GM23338 (cell line): ENCODE results near the gene OR8J3. TPM values are rescaled to one million over a fixed set of nuclear protein-coding genes. Genes with fewer than 3 reads are reported as not detected.

Source experiments
- ATAC-seq: fragments of 200-7000 bp; cut with Tn5 transposase; 3 replicates; pipeline ENCODE4 v1.9.1; 2020
- DNase-seq: peaks from one replicate; pipeline ENCODE4 v3.0.0-alpha.2; 2015; ENCODE audit warnings: low spot score
- H2AFZ ChIP-seq: fragments of 200-600 bp; sonication (generic); 2 replicates; pipeline ENCODE4 v1.8.0; 2016; ENCODE audit warnings: antibody characterized with exemption, mild to moderate bottlenecking, moderate library complexity
- H3F3A ChIP-seq: fragments of 200-600 bp; sonication (generic); replicated peaks from 2 replicates; pipeline ENCODE4 v1.8.0; 2017; ENCODE audit warnings: antibody characterized with exemption, mixed run types, low read depth
- H3K27ac ChIP-seq: fragments of 200-600 bp; sonication (generic); 2 replicates; pipeline ENCODE4 v1.6.1; 2016; ENCODE audit warnings: low read depth
- H3K27me3 ChIP-seq: fragments of 200-600 bp; sonication (generic); 2 replicates; pipeline ENCODE4 v1.8.0; 2016; ENCODE audit warnings: mild to moderate bottlenecking, mixed run types, moderate library complexity; ENCODE audit not compliant: insufficient read depth
- H3K36me3 ChIP-seq: fragments of 200-600 bp; sonication (generic); 2 replicates; pipeline ENCODE4 v1.8.0; 2016; ENCODE audit warnings: mild to moderate bottlenecking; ENCODE audit not compliant: insufficient read depth
- H3K4me1 ChIP-seq: fragments of 200-600 bp; sonication (generic); 2 replicates; pipeline ENCODE4 v1.8.0; 2016; ENCODE audit warnings: mild to moderate bottlenecking, moderate library complexity; ENCODE audit not compliant: insufficient read depth
- H3K4me2 ChIP-seq: fragments of 200-600 bp; sonication (generic); 2 replicates; pipeline ENCODE4 v1.7.1; 2017; ENCODE audit warnings: mixed run types
- H3K4me3 ChIP-seq: fragments of 200-600 bp; sonication (generic); 2 replicates; pipeline ENCODE4 v1.6.1; 2016; ENCODE audit warnings: mixed run types
- H3K79me2 ChIP-seq: fragments of 200-600 bp; sonication (generic); replicated peaks from 2 replicates; pipeline ENCODE4 v1.8.0; 2017; ENCODE audit warnings: mild to moderate bottlenecking; ENCODE audit not compliant: insufficient read depth
- H3K9me2 ChIP-seq: fragments of 200-600 bp; sonication (generic); 2 replicates; pipeline ENCODE4 v1.8.0; 2017; ENCODE audit not compliant: insufficient read depth
- H4K20me1 ChIP-seq: fragments of 200-600 bp; sonication (generic); replicated peaks from 2 replicates; pipeline ENCODE4 v1.8.0; 2017; ENCODE audit warnings: mild to moderate bottlenecking; ENCODE audit not compliant: insufficient read depth
- H3K27ac Mint-ChIP-seq: 2 replicates; pipeline ENCODE4 v1.8.0; 2020; ENCODE audit warnings: inconsistent platforms, mild to moderate bottlenecking, moderate library complexity, mixed read lengths
- H3K27me3 Mint-ChIP-seq: 3 replicates; pipeline ENCODE4 v1.8.0; 2022; ENCODE audit warnings: low read depth, mild to moderate bottlenecking, moderate library complexity, mixed read lengths, inconsistent platforms; ENCODE audit not compliant: insufficient read depth, poor library complexity
- H3K36me3 Mint-ChIP-seq: 3 replicates; pipeline ENCODE4 v1.8.0; 2021; ENCODE audit warnings: low read depth, mild to moderate bottlenecking, inconsistent platforms, moderate library complexity, mixed read lengths
- H3K4me1 Mint-ChIP-seq: 3 replicates; pipeline ENCODE4 v1.8.0; 2020; ENCODE audit warnings: mild to moderate bottlenecking, inconsistent platforms, mixed read lengths
- H3K4me3 Mint-ChIP-seq: 3 replicates; pipeline ENCODE4 v1.8.0; 2021; ENCODE audit warnings: moderate library complexity, mild to moderate bottlenecking, inconsistent platforms, mixed read lengths
- H3K9me3 Mint-ChIP-seq: 3 replicates; pipeline ENCODE4 v1.8.0; 2020; ENCODE audit warnings: moderate library complexity, mild to moderate bottlenecking, inconsistent platforms, mixed read lengths
- CREB1 ChIP-seq: fragments of 250-450 bp; sonication (Bioruptor Pico); IDR thresholded peaks from 2 replicates; pipeline ENCODE4 v1.5.0; 2020; ENCODE audit warnings: low read depth, mild to moderate bottlenecking, moderate library complexity
- CTCF ChIP-seq, 2 experiments: fragments of 200-600 bp in 1 of 2; sonication (generic) in 1 of 2; conservative IDR thresholded peaks; 2 replicates each; pipeline versions ENCODE4 v1.5.1 to v1.6.1; 2016 to 2017; ENCODE audit warnings: antibody characterized with exemption in 2 of 2, low read depth in 2 of 2, mild to moderate bottlenecking in 2 of 2, moderate library complexity in 1 of 2
- ETS1 ChIP-seq: IDR thresholded peaks from 2 replicates; pipeline ENCODE4 v1.6.1; 2016; ENCODE audit warnings: antibody characterized with exemption
- EZH2 ChIP-seq: fragments of 200-600 bp; sonication (generic); IDR thresholded peaks from one replicate; pipeline ENCODE4 v1.8.0; 2017; ENCODE audit warnings: antibody characterized with exemption, mild to moderate bottlenecking, low read depth; ENCODE audit not compliant: unreplicated experiment
- EZH2phosphoT487 ChIP-seq: fragments of 200-600 bp; sonication (generic); IDR thresholded peaks from one replicate; pipeline ENCODE4 v1.8.1; 2018; ENCODE audit warnings: antibody characterized with exemption; ENCODE audit not compliant: unreplicated experiment
- JUNB ChIP-seq: IDR thresholded peaks from one replicate; pipeline ENCODE4 v1.6.1; 2016; ENCODE audit warnings: antibody characterized with exemption; ENCODE audit not compliant: unreplicated experiment
- NANOG ChIP-seq: IDR thresholded peaks from 2 replicates; pipeline ENCODE4 v1.6.1; 2016; ENCODE audit warnings: antibody characterized with exemption, borderline replicate concordance
- POLR2AphosphoS5 ChIP-seq: IDR thresholded peaks from 2 replicates; pipeline ENCODE4 v1.6.1; 2016; ENCODE audit warnings: antibody characterized with exemption, low read depth
- REST ChIP-seq: IDR thresholded peaks from one replicate; pipeline ENCODE4 v1.6.1; 2018; ENCODE audit warnings: antibody characterized with exemption; ENCODE audit not compliant: unreplicated experiment
- ZNF114 ChIP-seq: fragments of 250-450 bp; sonication (Bioruptor Pico); IDR thresholded peaks from 2 replicates; pipeline ENCODE4 v1.5.0; 2020; ENCODE audit warnings: mild to moderate bottlenecking, moderate library complexity
- ZNF331 ChIP-seq: fragments of 250-450 bp; sonication (Bioruptor Pico); IDR thresholded peaks from 2 replicates; pipeline ENCODE4 v1.5.0; 2020; ENCODE audit warnings: low read depth, mild to moderate bottlenecking, moderate library complexity
- polyA plus RNA-seq: library from polyadenylated mRNA; unstranded; fragments of >200 nt; fragmentation: Nextera tagmentation; extraction: Ambion mirVana; gene quantifications from 2 replicates; pipeline ENCODE4 v1.2.1, GENCODE V29; 2016
- total RNA-seq: library from RNA; depleted of rRNA; stranded (reverse); fragments of >200 nt; shearing (Covaris generic); gene quantifications from 2 replicates; pipeline ENCODE4 v1.2.3, GENCODE V29; 2014

The OR8J3 gene
- total and polyA plus RNA-seq, 2 experiments from 2014 or later: not detected

- TF ChIP-seq ZNF331 (CRISPR knock-in tag): no peak
- TF ChIP-seq CREB1 (CRISPR knock-in tag): no peak
- no peak for TF ChIP-seq CTCF (conservative IDR thresholded peaks at IDR 0.05; ENCODE audit: low read depth in 2 of 2)
- TF ChIP-seq JUNB: no peak
Measured at GRCh38 chr11:56160217-56160616, 20.2 kb upstream of the OR8J3 start, which contains the start of gene OR8K5 (continued).

- ATAC-seq (no peak), DNase-seq (no peak)
- no peak overlapping the region for H3K4me2 ChIP-seq
- no peak overlapping the region for H3K4me3 Mint-ChIP-seq
- H3K9me2 ChIP-seq: peaks cover 11% of the 10 kb centered on the region; the same call in 1 of the 2 replicates
- no peak overlapping the region for H3K4me3 ChIP-seq
- H3K27me3 Mint-ChIP-seq: peaks cover 3% of the 10 kb centered on the region
- H3K27ac ChIP-seq: no peak overlapping the region
- 0 out of 2 replicates have a peak, but pooled peaks cover 4% of the 10 kb centered on the region for H3K36me3 ChIP-seq
- no peak overlapping the region for H2AFZ ChIP-seq
- no peak for TF ChIP-seq ZNF114 (CRISPR knock-in tag)
- no peak for TF ChIP-seq EZH2phosphoT487
- TF ChIP-seq CTCF (conservative IDR thresholded peaks at IDR 0.05; ENCODE audit: low read depth in 2 of 2): no peak
- no peak for TF ChIP-seq ETS1
- TF ChIP-seq REST: no peak
- TF ChIP-seq JUNB: no peak
- no peak for TF ChIP-seq EZH2
- TF ChIP-seq POLR2AphosphoS5: no peak
- TF ChIP-seq NANOG: no peak
- H3K9me3 Mint-ChIP-seq: peaks cover 49% of the 10 kb centered on the region
- H3F3A ChIP-seq: no peaks in the 10 kb centered on the region
- no peaks in the 10 kb centered on the region for H3K79me2 ChIP-seq
- no peaks in the 10 kb centered on the region for H4K20me1 ChIP-seq
- no peaks in the 10 kb centered on the region for H3K27me3 ChIP-seq
- H3K27ac Mint-ChIP-seq: no peak overlapping the region
- no peaks in the 10 kb centered on the region for H3K4me1 ChIP-seq
- H3K36me3 Mint-ChIP-seq: peaks cover 18% of the 10 kb centered on the region
- H3K4me1 Mint-ChIP-seq: no peaks in the 10 kb centered on the region
Measured at GRCh38 chr11:56152333-56152732, 12.3 kb upstream of the OR8J3 start.
